HG03469 (cell line): Measurements from ENCODE around the gene NFXL1.

ENCODE experiments used
- ATAC-seq: cut with Tn5 transposase; IDR thresholded peaks from one replicate; pipeline ENCODE4 v1.9.1; 2021; ENCODE audit warnings: mild to moderate bottlenecking, moderate library complexity, moderate number of reproducible peaks; ENCODE audit not compliant: unreplicated experiment

Gene NFXL1

GRCh38 chr4:47836641-47837093 lies 77.7 kb downstream of the NFXL1 start:
- ATAC-seq, result peak; percentile 59

GRCh38 chr4:47835494-47835893 lies 78.9 kb downstream of the NFXL1 start:
- no peak for ATAC-seq

GRCh38 chr4:47831026-47831679 lies 83.2 kb downstream of the NFXL1 start:
- no peak for ATAC-seq

GRCh38 chr4:47830265-47831025 lies 83.9 kb downstream of the NFXL1 start:
- ATAC-seq, result no peak

GRCh38 chr4:47829438-47829837 lies 84.9 kb downstream of the NFXL1 start:
- no peak for ATAC-seq

- no peak for ATAC-seq
Measured at GRCh38 chr4:47827343-47828047, 86.9 kb downstream of the NFXL1 start.

- peak; percentile 70 for ATAC-seq
Measured at GRCh38 chr4:47824840-47825239, 89.5 kb downstream of the NFXL1 start.

GRCh38 chr4:47819178-47819577 lies 95.2 kb downstream of the NFXL1 start:
- ATAC-seq, result no peak

GRCh38 chr4:47817275-47817674 lies 97.1 kb downstream of the NFXL1 start:
- no peak for ATAC-seq

GRCh38 chr4:47816748-47817147 lies 97.6 kb downstream of the NFXL1 start:
- ATAC-seq, result no peak

GRCh38 chr4:47814618-47815295 lies 99.6 kb downstream of the NFXL1 start:
- ATAC-seq, result no peak

- no peak for ATAC-seq
Measured at GRCh38 chr4:47809654-47810203, 104.7 kb downstream of the NFXL1 start.

GRCh38 chr4:47804598-47804997 lies 109.8 kb downstream of the NFXL1 start:
- no peak for ATAC-seq

- no peak for ATAC-seq
Measured at GRCh38 chr4:47801481-47802002, 112.8 kb downstream of the NFXL1 start.

GRCh38 chr4:47798165-47798564 lies 116.2 kb downstream of the NFXL1 start:
- no peak for ATAC-seq
